PFSK-1 (cell line): ENCODE measurements around the gene PARD3B.

ENCODE experiments used
- FOXP2 ChIP-seq: optimal IDR thresholded peaks from 2 replicates; pipeline ENCODE3; 2011; ENCODE audit warnings: borderline replicate concordance, control low read depth, inconsistent platforms; ENCODE audit not compliant: insufficient read depth; ENCODE audit errors: extremely low read length, extremely low read depth
- POLR2AphosphoS5 ChIP-seq: IDR thresholded peaks from 2 replicates; pipeline ENCODE4 v1.6.1; 2012; ENCODE audit warnings: low read depth, mild to moderate bottlenecking, control low read depth, low read length, moderate library complexity
- SIN3A ChIP-seq: IDR thresholded peaks from 2 replicates; pipeline ENCODE4 v1.6.1; 2012; ENCODE audit warnings: mild to moderate bottlenecking, low read length, moderate library complexity, borderline replicate concordance; ENCODE audit not compliant: insufficient read depth
- TAF1 ChIP-seq: IDR thresholded peaks from 2 replicates; pipeline ENCODE4 v1.6.1; 2012; ENCODE audit warnings: low read length, control low read depth, borderline replicate concordance; ENCODE audit not compliant: insufficient read depth
- TF ChIP-seq, protein P1 (sequence below), 2 experiments: IDR thresholded peaks; 2 replicates each; pipeline versions ENCODE4 v1.6.1 to v1.8.0; 2011 to 2012; ENCODE audit warnings: low read depth in 2 of 2, low read length in 2 of 2, control low read depth in 1 of 2, inconsistent platforms in 1 of 2, mild to moderate bottlenecking in 1 of 2, moderate library complexity in 1 of 2; ENCODE audit not compliant: insufficient read depth in 1 of 2

Gene PARD3B

DNA sequence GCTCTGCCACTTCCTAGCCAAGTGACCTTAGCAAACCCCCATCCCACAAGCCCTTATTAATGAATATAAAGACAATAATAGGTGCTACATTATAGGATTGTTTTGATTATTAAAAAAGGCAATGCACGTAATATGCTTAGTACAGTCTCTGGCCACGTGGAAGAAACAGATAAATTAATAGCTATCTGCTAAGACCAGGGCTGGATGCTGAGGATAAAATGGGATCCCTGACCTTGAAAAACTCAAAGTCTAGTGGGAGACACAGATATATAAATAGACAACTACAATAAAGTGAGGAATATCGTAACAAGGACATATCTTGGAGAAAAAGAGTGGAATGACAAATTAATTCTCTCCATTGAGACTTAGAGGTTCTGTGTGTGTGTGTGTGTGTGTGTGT, 29.9 kb upstream of the PARD3B start:
- TF ChIP-seq POLR2AphosphoS5 (no peak), FOXP2 (no peak), SIN3A (no peak), TAF1 (no peak)
- TF ChIP-seq, protein P1, sequence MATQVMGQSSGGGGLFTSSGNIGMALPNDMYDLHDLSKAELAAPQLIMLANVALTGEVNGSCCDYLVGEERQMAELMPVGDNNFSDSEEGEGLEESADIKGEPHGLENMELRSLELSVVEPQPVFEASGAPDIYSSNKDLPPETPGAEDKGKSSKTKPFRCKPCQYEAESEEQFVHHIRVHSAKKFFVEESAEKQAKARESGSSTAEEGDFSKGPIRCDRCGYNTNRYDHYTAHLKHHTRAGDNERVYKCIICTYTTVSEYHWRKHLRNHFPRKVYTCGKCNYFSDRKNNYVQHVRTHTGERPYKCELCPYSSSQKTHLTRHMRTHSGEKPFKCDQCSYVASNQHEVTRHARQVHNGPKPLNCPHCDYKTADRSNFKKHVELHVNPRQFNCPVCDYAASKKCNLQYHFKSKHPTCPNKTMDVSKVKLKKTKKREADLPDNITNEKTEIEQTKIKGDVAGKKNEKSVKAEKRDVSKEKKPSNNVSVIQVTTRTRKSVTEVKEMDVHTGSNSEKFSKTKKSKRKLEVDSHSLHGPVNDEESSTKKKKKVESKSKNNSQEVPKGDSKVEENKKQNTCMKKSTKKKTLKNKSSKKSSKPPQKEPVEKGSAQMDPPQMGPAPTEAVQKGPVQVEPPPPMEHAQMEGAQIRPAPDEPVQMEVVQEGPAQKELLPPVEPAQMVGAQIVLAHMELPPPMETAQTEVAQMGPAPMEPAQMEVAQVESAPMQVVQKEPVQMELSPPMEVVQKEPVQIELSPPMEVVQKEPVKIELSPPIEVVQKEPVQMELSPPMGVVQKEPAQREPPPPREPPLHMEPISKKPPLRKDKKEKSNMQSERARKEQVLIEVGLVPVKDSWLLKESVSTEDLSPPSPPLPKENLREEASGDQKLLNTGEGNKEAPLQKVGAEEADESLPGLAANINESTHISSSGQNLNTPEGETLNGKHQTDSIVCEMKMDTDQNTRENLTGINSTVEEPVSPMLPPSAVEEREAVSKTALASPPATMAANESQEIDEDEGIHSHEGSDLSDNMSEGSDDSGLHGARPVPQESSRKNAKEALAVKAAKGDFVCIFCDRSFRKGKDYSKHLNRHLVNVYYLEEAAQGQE (IDR thresholded peaks at IDR 0.05; ENCODE audit: insufficient read depth in 1 of 2, low read depth in 2 of 2, low read length in 2 of 2): no peak

DNA sequence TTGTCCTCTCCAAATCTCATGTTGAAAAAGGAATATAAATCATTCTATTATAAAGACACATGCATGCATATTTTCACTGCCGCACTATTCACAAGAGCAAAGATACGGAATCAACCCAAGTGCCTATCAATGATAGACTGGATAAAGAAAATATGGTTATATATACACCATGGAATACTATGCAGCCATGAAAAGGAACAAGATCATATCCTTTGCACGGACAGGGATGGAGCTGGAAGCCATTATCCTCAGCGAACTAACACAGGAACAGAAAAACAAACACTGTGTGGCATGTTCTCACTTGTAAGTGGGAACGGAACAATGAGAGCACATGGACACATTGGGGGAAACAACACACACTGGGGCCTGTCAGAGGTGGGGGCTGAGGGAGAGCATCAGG, 28.1 kb upstream of the PARD3B start:
- no peak for TF ChIP-seq FOXP2
- TF ChIP-seq, protein P1 (IDR thresholded peaks at IDR 0.05; ENCODE audit: insufficient read depth in 1 of 2, low read depth in 2 of 2, low read length in 2 of 2): no peak
- TF ChIP-seq POLR2AphosphoS5: no peak
- no peak for TF ChIP-seq SIN3A
- no peak for TF ChIP-seq TAF1

DNA sequence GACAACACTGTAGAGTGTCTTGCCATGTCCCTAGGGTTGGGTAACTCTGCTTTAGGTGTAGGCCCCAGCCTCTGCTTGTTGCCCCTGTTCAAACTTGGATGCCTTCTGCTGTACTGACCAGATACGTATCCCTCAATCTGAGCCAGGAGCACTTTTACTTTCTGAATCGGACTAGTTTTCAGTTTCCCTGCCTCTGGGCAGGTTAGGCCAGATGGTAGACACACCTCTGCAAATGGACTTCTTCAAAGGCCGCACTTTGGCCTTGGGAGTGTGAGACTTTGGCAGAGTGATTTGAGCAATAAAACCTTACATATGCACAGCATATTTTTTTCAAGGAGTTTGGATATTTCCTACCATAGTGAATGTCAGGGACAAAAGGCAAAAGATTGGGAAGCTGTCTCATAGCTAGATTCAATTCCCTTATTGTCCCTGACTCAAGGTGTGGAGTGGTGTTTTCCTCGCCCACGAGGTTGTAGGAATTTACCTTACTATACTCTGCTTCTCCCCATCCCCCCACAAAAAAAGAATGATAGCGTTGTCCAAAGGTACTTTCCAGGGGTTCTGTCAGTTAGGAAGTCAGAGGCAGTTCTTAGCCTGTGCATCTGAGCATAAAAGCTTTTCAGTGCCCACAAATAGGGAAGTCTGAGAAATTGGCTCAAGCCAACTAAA, 15.3 kb upstream of the PARD3B start:
- TF ChIP-seq TAF1: no peak
- no peak for TF ChIP-seq POLR2AphosphoS5
- no peak for TF ChIP-seq SIN3A
- no peak for TF ChIP-seq FOXP2
- TF ChIP-seq, protein P1 (IDR thresholded peaks at IDR 0.05; ENCODE audit: insufficient read depth in 1 of 2, low read depth in 2 of 2, low read length in 2 of 2): no peak

DNA sequence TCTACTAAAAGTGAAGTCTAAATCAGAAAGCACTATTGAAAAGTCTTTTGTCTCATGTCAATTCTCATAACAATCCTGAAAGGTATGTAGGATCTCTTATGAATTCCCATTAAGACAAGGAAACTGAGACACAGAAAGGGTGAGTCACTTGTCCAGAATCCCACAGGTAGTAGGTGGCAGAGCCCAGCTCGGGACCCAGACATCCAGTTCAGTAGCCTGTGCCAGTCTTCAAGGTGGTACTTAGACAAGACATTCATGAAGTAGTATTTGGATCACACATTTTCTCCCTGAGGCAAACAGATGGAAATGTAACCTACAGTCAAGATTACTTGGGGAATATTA, 14.8 kb upstream of the PARD3B start:
- TF ChIP-seq SIN3A: no peak
- no peak for TF ChIP-seq TAF1
- TF ChIP-seq, protein P1 (IDR thresholded peaks at IDR 0.05; ENCODE audit: insufficient read depth in 1 of 2, low read depth in 2 of 2, low read length in 2 of 2): no peak

DNA sequence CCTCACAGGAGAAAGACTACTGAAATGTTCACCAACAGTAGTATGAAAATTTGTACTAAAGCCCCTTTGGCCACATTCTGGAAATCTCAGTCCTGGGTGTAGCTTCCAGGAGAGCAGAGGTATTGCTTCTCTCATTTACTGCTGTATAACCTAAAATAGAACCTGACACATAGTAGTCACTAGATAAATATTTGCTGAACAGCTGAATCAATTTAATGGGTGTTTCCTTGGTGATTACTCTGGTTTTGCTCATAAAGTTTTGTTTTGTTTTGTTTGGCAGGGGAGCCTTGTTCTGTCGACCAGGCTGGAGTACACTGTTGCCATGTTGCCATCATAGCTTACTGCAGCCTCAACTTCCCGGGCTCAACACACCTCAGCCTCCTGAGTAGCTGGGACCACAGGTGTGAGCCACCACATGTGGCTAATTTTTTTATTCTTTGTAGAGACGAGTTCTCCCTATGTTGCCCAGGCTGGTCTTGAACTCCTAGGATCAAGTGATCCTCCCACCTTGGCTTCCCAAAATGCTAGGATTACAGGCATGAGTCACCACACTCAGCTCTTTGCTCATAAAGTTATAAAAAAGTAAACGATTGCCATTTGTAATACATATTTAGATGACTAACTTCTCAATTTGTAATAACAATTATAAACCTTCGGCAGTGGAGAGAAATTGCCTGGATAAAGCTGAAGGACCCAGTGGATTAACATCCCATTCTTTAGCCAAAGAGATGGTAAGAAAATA, 11.5 kb upstream of the PARD3B start:
- TF ChIP-seq FOXP2 (no peak), SIN3A (no peak), TAF1 (no peak), POLR2AphosphoS5 (no peak)
- TF ChIP-seq, protein P1 (IDR thresholded peaks at IDR 0.05; ENCODE audit: insufficient read depth in 1 of 2, low read depth in 2 of 2, low read length in 2 of 2): no peak
